ENCODE data around the gene PATL2.
"Not testable (repeated sequence)": the region's sequence is repeated elsewhere in the genome, so short reads cannot be mapped to it uniquely, and the experiment has no call there.

PATL2 gene

GRCh38 chr15:44690245-44690644 lies 20.9 kb downstream of the PATL2 start:
- DNase-seq: peak; percentile 58

DNA sequence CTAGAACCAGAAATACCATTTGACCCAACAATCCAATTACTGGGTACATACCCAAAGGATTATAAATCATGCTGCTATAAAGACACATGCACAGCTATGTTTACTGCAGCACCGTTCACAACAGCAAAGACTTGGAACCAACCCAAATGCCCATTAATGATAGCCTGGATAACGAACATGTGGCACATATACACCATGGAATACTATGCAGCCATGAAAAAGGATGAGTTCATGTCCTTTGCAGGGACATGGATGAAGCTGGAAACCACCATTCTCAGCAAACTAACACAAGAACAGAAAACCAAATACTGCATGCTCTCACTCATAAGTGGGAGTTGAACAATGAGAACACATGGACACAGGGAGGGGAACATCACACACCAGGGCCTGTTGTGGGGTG lies 21.8 kb downstream of the PATL2 start:
- not testable (repeated sequence) for DNase-seq

- DNase-seq: peak; percentile 89
Observed at GRCh38 chr15:44682809-44683682, 28.1 kb downstream of the PATL2 start.

DNA sequence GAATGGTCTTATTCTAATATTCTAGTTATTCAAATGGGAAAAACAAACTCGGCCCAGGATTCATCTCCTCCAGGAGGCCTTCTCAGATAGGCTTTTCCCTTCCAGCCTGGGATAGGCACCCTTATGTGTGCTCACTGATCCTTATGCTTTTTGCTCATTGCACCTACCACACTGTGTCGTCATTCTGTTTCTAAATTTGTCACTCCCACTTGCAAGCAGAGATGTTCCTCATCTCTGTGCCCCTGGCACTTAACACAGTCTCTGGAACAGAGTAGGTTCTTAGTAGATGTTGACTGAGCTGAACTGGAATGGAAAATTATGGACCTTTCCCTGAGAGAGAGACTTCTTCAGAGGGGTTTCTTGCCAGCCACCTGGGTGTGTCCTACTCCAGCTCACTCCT lies 28.9 kb downstream of the PATL2 start:
- no peak for DNase-seq

DNA sequence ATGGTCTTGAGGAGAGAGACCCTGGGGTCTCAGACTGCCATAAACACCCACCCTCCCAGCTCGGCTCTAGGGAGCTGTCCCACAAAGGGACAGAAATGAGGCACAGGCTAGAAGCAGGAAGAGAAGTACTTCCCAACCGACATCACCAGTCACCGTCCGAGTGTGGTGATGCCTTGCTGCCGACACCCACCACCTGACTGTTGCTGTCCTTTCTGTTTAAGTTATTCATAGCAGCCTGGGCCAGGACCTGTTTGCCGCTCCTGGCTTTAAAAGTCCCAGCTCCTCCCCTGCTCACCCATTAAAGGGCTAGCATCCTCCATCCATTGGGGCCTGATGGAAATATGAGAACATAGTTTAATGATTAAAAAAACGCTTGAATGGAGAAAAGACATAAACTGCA lies 34.4 kb downstream of the PATL2 start:
- DNase-seq: peak; percentile 61

DNA sequence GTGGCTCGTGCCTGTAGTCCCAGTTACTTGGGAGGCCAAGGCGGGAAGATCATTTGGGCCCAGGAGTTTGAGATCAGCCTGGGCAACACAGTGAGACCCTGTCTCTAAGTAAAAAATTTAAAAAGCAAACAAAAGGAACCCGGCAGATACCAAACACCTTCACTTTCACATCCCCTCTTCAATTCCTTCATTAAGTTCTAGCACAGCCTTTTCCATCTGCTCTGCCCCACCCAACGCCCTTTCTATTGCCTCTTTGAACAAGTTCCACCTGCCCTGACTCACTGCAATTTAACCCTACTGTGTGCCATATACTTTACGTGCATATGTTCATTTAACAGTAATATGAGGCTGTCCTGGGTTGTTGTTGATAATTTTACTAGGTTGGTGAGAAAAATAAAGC lies 35.2 kb downstream of the PATL2 start:
- DNase-seq: no peak

DNA sequence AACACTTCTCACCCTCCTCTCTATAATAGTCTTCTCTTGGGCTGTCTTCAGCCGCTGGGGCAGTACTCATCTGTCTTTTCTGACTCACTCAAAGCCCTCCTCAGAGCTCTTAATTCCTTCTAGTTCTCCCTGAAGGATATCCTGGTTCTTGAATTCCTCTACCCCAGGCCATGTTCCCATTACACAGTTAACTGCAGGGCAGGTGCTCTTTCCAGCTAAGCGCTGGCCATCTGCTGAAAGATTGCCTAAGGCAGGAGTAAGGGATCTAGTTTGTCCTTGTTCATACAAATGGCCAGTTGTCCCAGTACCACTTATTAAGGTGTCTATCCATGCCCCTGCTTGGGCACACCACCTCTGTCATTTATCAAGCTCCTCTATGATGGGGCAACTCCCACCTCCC lies 37.5 kb downstream of the PATL2 start:
- no peak for DNase-seq

DNA sequence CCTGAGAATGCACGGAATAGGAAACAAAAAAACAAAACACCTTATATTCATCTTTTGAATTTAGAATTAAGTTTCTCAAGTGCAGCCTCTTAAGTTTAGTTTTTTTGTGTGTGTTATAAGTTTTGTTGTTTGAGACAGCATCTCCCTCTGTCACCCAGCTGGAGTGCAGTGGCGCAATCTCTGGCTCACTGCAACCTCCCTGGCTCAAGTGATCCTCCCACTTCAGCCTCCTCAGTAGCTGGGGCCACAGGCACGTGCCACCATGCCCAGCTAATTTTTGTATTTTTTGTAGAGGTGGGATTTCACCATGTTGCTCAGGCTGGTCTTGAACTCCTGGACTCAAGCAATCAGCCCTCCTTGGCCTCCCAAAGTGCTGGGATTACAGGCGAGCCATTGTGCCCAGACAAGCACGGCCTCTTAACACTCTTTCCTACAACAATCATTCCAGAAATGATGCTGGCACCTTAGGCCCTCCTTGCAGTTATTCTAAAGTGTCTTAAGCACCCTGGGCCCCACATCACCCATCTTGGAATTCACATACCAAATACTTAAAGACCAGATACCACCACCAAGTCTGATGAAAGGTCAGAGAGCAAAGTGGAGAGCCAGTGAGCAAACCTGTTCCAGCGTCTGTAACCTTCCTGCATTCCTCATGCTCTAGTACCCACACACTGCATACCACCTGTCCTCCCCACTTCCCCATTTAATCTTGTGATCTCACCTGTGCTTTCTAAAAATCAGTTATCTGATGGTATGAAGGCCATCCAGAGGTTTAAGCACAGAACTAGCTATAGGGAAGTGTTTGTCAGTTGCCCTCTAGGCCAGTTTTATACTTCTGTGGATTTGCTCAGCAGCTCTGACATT lies 40.8 kb downstream of the PATL2 start:
- DNase-seq: no peak

- DNase-seq: no peak
Observed at GRCh38 chr15:44668921-44669320, 42.2 kb downstream of the PATL2 start.

DNA sequence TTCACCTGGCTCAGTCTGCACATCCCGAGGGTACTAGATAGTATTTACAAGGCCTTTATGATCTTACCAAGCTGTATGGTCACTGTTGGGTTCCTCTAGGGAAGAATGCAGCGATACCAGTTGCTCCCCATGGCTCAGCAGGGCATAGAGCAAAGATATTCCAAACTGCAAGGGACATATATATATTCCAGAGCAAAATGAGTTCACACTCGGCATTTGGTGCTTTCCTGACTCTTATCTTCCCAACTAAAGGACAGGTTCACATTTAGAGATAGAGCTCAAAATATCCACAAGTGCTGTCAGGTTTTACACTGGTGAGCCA lies 44.1 kb downstream of the PATL2 start:
- DNase-seq: no peak

DNA sequence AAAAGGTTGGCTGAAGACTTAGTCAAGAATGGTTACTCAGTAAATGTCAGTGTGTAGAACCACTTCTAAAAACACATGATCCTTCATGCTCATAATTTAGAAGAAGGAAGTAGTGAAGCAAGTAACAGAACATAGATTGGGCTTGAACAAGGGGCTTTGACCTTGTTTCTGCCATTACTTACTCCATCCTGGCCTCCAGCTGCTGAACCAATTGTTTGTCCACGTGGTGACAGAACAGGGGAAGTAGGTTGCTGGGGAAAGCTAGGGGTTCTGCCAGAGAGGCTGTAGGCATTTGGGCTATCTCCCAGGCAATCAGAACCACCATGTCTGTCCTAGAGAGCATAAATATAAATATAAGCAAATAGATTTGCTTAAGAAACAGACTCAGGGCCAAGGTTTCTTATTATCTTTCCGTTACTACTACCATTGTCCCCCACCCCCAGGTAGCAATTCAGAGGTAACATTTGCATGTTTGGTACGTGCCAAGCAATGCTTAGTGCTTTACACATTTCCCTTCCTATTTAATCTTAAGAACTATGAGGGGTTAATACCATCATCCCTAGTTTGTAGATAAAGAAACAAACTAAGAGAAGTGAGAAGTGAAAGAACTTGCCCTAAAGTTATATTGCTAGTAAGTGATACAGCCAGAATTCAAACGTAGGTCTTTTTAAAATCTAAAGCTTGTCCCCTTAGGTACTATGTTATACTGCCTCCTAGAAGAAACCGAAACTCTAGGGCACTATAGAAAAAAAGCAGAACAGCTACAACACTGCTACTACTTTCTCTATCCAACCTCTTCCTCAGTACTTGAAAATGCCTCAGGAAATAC lies 44.7 kb downstream of the PATL2 start:
- DNase-seq: peak; percentile 64

- peak; percentile 99 for DNase-seq
Observed at GRCh38 chr15:44663410-44664308, 47.5 kb downstream of the PATL2 start, which contains the start of gene SPG11. TSS of gene SPG11 (minus strand) at chr15:44663662. CDS start at chr15:44663647, 15 bp downstream.

- DNase-seq: peak; percentile 90
Observed at GRCh38 chr15:44662478-44663409, 48.4 kb downstream of the PATL2 start.

GRCh38 chr15:44661576-44661975 lies 49.5 kb downstream of the PATL2 start:
- DNase-seq: no peak

- no peak for DNase-seq
Observed at GRCh38 chr15:44659056-44659455, 52.1 kb downstream of the PATL2 start.

GRCh38 chr15:44657378-44657777 lies 53.7 kb downstream of the PATL2 start:
- DNase-seq: no peak

DNA sequence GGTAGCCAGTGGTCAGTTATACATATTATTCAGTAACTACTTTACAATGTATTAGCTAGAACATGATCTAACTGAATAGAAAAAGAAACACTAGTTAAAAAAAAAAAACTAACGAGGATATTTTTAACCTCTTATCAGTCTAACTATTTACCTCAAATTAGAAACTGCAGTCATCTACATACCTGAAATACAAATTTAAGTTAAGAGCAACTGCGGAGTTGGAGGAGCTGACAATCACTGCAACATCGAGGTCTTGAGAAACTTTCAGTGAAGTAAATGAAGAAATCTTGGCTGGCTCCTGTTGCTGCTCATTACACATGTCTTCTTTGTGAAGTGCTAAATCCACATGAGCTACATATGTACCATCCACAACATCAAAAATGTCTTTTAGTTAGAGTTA lies 54.2 kb downstream of the PATL2 start:
- DNase-seq: no peak

GRCh38 chr15:44656298-44656697 lies 54.8 kb downstream of the PATL2 start:
- DNase-seq: no peak

- DNase-seq: no peak
Observed at GRCh38 chr15:44654858-44655257, 56.3 kb downstream of the PATL2 start.

DNA sequence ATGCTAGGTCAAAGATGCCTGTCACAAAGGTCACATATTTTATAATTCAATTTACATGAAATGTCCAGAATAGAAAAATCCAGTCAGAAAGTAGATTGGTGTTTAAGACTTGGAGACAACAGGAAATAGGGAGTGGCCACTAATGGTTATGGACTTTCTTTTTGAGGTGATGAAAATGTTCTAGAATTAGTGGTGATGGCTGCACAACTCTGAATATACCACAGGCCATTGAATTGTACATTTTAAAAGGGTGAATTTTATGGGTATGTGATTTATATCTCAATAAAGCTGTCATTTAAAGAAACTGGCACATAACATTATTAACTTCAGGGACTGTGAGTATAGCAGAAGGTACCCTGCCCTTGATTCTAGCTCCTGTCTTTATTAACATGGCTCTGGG lies 63.5 kb downstream of the PATL2 start:
- DNase-seq: no peak

DNA sequence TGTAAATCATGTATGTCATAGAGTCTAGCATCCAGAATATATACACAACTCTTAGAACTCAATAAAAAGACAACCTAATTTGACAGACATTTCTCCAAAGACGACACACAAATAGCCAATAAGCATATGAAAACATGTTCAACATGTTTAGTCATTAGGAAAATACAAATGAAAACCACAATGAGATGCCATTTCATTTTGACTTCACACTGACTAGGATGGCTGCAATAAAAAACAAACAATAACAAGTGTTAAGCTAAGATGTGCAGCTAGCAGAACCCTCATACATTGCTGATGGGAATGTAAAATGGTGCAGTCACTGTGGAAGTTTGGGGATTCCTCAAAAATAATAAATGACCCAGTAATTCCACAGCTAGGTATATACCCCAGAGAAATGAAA lies 64.1 kb downstream of the PATL2 start:
- no peak for DNase-seq
